ENCODE data around the gene PARD3B.

PARD3B gene

GRCh38 chr2:204663816-204664425, 118.6 kb downstream of the PARD3B start:
- no peak for DNase-seq

GRCh38 chr2:204664708-204665121, 119.4 kb downstream of the PARD3B start:
- no peak for DNase-seq

- no peak for DNase-seq
Observed at GRCh38 chr2:204665207-204665606, 119.9 kb downstream of the PARD3B start.

- no peak for DNase-seq
Observed at GRCh38 chr2:204665771-204666170, 120.5 kb downstream of the PARD3B start.

- DNase-seq = no peak
Observed at GRCh38 chr2:204667990-204668389, 122.7 kb downstream of the PARD3B start.

GRCh38 chr2:204669382-204669781, 124.1 kb downstream of the PARD3B start:
- no peak for DNase-seq

- DNase-seq = no peak
Observed at GRCh38 chr2:204670124-204670523, 124.8 kb downstream of the PARD3B start.

- no peak for DNase-seq
Observed at GRCh38 chr2:204670756-204671155, 125.5 kb downstream of the PARD3B start.

- DNase-seq = no peak
Observed at GRCh38 chr2:204672772-204673171, 127.5 kb downstream of the PARD3B start.

GRCh38 chr2:204673877-204674276, 128.6 kb downstream of the PARD3B start:
- DNase-seq = no peak

- no peak for DNase-seq
Observed at GRCh38 chr2:204678031-204678430, 132.8 kb downstream of the PARD3B start.

GRCh38 chr2:204680576-204680975, 135.3 kb downstream of the PARD3B start:
- DNase-seq = no peak

GRCh38 chr2:204681412-204681811, 136.1 kb downstream of the PARD3B start:
- DNase-seq = no peak

GRCh38 chr2:204683384-204683783, 138.1 kb downstream of the PARD3B start:
- DNase-seq = no peak

GRCh38 chr2:204686406-204686805, 141.1 kb downstream of the PARD3B start:
- no peak for DNase-seq

- DNase-seq = no peak
Observed at GRCh38 chr2:204687776-204688175, 142.5 kb downstream of the PARD3B start.

- no peak for DNase-seq
Observed at GRCh38 chr2:204691911-204692510, 146.7 kb downstream of the PARD3B start.

GRCh38 chr2:204692790-204693189, 147.5 kb downstream of the PARD3B start:
- DNase-seq = no peak

- DNase-seq = no peak
Observed at GRCh38 chr2:204693262-204693661, 148.0 kb downstream of the PARD3B start.

- DNase-seq = no peak
Observed at GRCh38 chr2:204695506-204695905, 150.2 kb downstream of the PARD3B start.

- no peak for DNase-seq
Observed at GRCh38 chr2:204696124-204696523, 150.8 kb downstream of the PARD3B start.

- no peak for DNase-seq
Observed at GRCh38 chr2:204705243-204705932, 160.1 kb downstream of the PARD3B start.

GRCh38 chr2:204706939-204707338, 161.7 kb downstream of the PARD3B start:
- no peak for DNase-seq

- no peak for DNase-seq
Observed at GRCh38 chr2:204713211-204713610, 167.9 kb downstream of the PARD3B start.
